ENCODE data around the gene AURKAIP1. TPM values are rescaled to one million over a fixed set of nuclear protein-coding genes. Genes with fewer than 3 reads are reported as not detected.

The AURKAIP1 gene
- polyA plus RNA-seq, 1 donor from 2014 or later: 104 TPM

- no peak within 1 kb of the TSS for H3K4me2 ChIP-seq (ENCODE audit: low read length)
- H3K4me3 ChIP-seq (ENCODE audit: low read length): no peak within 1 kb of the TSS
- no peaks in the 10 kb centered on the region for H3K36me3 ChIP-seq (ENCODE audit: insufficient read depth, low read length)
- H4K20me1 ChIP-seq (ENCODE audit: insufficient read depth): no peaks in the 10 kb centered on the region
- H3F3A ChIP-seq (ENCODE audit: insufficient read depth, low read length, poor library complexity, severe bottlenecking): no peaks in the 10 kb centered on the region
- H3K9me2 ChIP-seq (ENCODE audit: insufficient read depth, low read length): no peaks in the 10 kb centered on the region
- H2AFZ ChIP-seq (ENCODE audit: low read depth, low read length): no peak within 1 kb of the TSS
- H3K79me2 ChIP-seq (replicated peaks; ENCODE audit: insufficient read depth, low read length): no peaks in the 10 kb centered on the region
- TF ChIP-seq REST (IDR thresholded peaks at IDR 0.05; ENCODE audit: borderline replicate concordance) (no peak), RAD21 (conservative IDR thresholded peaks at IDR 0.05) (no peak), EZH2 (IDR thresholded peaks at IDR 0.05; ENCODE audit: borderline replicate concordance, insufficient read depth, low read length, poor library complexity, severe bottlenecking) (no peak), MXI1 (conservative IDR thresholded peaks at IDR 0.05; ENCODE audit: poor library complexity, severe bottlenecking) (no peak), POLR2AphosphoS5 (IDR thresholded peaks at IDR 0.05) (no peak), CTCF (IDR thresholded peaks at IDR 0.05; ENCODE audit: poor library complexity, severe bottlenecking) (no peak), SMC3 (conservative IDR thresholded peaks at IDR 0.05; ENCODE audit: poor library complexity) (no peak), EP300 (conservative IDR thresholded peaks at IDR 0.05; ENCODE audit: poor library complexity, severe bottlenecking) (no peak), TAF1 (IDR thresholded peaks at IDR 0.05; ENCODE audit: low read depth) (no peak)
- H3K9me3 ChIP-seq (ENCODE audit: low read length): no peaks in the 10 kb centered on the region
- H3K9ac ChIP-seq (ENCODE audit: low read length): no peak within 1 kb of the TSS
- no peak within 1 kb of the TSS for H3K27ac ChIP-seq (ENCODE audit: low read length)
- peaks cover 17% of the 10 kb centered on the region for H3K27me3 ChIP-seq (ENCODE audit: insufficient read depth, low read depth, low read length)
These were observed 16.4 kb downstream of the AURKAIP1 start, which contains the start of gene MXRA8 for GRCh38 chr1:1358433-1359271. MXRA8 (minus strand) TSS chr1:1358555; CDS start chr1:1358504, 51 bp downstream.

GRCh38 chr1:1357871-1358432, 17.1 kb downstream of the AURKAIP1 start:
- H3K4me3 ChIP-seq (ENCODE audit: low read length): no peak overlapping the region
- no peak overlapping the region for H3K9ac ChIP-seq (ENCODE audit: low read length)
- H3F3A ChIP-seq (ENCODE audit: insufficient read depth, low read length, poor library complexity, severe bottlenecking): no peaks in the 10 kb centered on the region
- peaks cover 24% of the 10 kb centered on the region for H3K27me3 ChIP-seq (ENCODE audit: insufficient read depth, low read depth, low read length)
- no peak for TF ChIP-seq POLR2AphosphoS5 (IDR thresholded peaks at IDR 0.05)
- no peak for TF ChIP-seq RAD21 (conservative IDR thresholded peaks at IDR 0.05)
- TF ChIP-seq TAF1 (IDR thresholded peaks at IDR 0.05; ENCODE audit: low read depth): no peak
- TF ChIP-seq EP300 (conservative IDR thresholded peaks at IDR 0.05; ENCODE audit: poor library complexity, severe bottlenecking): no peak
- TF ChIP-seq CTCF (IDR thresholded peaks at IDR 0.05; ENCODE audit: poor library complexity, severe bottlenecking): no peak
- TF ChIP-seq SMC3 (conservative IDR thresholded peaks at IDR 0.05; ENCODE audit: poor library complexity): no peak
- H4K20me1 ChIP-seq (ENCODE audit: insufficient read depth): no peaks in the 10 kb centered on the region
- no peaks in the 10 kb centered on the region for H3K9me3 ChIP-seq (ENCODE audit: low read length)
- H2AFZ ChIP-seq (ENCODE audit: low read depth, low read length): no peak overlapping the region
- H3K4me2 ChIP-seq (ENCODE audit: low read length): no peak overlapping the region
- H3K27ac ChIP-seq (ENCODE audit: low read length): no peak overlapping the region
- no peaks in the 10 kb centered on the region for H3K79me2 ChIP-seq (replicated peaks; ENCODE audit: insufficient read depth, low read length)
- H3K9me2 ChIP-seq (ENCODE audit: insufficient read depth, low read length): no peaks in the 10 kb centered on the region
- H3K36me3 ChIP-seq (ENCODE audit: insufficient read depth, low read length): no peaks in the 10 kb centered on the region

Data from neural cell (in vitro differentiated cells).